Hematopoietic multipotent progenitor cell treated with erythropoietin and hydrocortisone succinate and interleukin-3 and kit ligand, for 17 days (in vitro differentiated cells): ENCODE measurements around the gene SPINT4.
"Not testable (repeated sequence)": the region's sequence is repeated elsewhere in the genome, so short reads cannot be mapped to it uniquely, and the experiment has no call there.

ENCODE experiments used
- DNase-seq: peaks from one replicate; pipeline ENCODE4 v3.0.0-alpha.2; 2015; ENCODE audit warnings: low spot score

The SPINT4 gene

DNA sequence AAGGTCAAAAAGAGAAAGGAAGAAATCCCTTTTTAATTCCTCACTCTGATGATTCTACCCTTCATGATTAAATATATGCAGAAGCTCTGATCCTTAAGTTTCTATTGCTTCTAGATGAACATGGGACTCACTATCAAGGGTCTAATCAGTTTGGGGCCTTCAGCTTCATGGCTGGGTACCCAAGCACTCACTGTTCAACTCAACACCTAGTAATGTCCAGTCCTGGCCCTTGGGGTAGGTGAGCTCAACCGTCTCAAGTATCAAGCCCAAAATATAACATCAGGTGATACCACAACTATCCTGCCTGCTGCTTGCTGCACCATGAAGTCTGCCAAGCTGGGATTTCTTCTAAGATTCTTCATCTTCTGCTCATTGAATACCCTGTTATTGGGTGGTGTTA is at the start of gene SPINT4:
TSS of gene SPINT4 (plus strand) at position 301 of the 400 bp plus-strand sequence. CDS start at position 322, 21 bp downstream.
- DNase-seq = no peak

DNA sequence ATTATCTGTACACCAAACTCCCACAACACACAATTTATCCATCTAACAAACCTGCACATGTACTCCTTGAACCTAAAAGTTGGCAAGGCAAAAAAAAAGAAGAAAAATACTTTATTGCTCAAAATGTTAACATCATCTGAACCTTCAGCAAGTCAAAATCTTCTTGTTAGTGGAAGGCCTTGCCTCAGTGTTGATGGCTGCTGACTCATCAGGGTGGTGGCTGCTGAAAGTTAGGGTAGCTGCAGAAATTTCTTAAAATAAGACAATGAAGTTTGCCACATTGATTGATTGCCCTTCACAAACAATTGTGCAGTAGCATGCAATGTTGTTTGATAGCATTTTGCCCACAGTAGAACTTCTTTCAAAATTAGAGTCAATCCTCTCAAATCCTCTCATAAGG is 49.4 kb upstream of the SPINT4 start:
- no peak for DNase-seq

DNA sequence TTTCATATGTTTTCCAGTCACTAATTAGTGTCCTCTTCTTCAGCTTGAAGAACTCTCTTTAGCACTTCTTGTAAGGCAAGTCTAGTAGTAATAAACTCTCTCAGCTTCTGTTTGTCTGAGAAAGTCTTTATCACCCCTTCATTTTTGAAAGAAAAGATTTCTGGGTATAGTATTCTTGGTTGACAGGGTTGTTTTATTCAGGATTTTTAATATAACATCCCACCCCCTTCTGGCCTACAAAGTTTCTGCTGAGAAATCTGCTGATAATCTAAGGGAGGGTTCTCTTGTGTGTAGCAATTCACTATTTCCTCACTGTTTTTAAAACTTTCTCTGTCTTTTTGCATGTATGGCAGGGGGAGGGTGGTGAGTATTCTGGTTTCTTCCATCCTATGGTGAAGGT is 42.5 kb upstream of the SPINT4 start:
- no peak for DNase-seq

DNA sequence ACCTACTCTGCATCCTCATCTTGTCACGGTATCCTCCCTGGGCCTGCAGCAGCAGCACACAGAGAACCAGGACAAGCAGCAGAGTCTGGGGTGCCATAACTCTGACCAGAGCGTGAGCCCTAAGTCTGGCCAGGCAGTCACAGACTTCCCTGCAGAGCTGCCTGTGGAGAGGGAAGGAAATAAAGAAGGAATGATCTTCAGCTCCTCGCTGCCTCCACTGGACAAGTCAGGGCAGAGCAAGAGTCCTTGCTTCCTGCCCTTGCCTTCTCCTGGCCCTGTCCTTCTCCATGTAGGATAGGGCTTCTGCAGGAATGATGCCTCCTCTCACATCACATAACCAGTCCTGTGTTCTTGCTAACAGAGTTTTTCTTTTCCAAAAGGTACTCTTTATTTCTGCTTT is 36.3 kb upstream of the SPINT4 start:
- DNase-seq = no peak

DNA sequence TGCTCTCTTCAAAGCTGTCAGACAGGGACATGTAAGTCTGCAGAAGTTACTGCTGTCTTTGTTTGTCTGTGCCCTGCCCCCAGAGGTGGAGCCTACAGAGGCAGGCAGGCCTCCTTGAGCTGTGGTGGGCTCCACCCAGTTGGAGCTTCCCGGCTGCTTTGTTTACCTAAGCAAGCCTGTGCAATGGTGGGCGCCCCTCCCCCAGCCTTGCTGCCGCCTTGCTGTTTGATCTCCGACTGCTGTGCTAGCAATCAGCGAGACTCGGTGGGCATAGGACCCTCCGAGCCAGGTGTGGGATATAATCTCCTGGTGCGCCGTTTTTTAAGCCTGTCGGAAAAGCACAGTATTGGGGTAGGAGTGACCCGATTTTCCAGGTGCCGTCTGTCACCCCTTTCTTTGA is 28.8 kb upstream of the SPINT4 start:
- not testable (repeated sequence) for DNase-seq

DNA sequence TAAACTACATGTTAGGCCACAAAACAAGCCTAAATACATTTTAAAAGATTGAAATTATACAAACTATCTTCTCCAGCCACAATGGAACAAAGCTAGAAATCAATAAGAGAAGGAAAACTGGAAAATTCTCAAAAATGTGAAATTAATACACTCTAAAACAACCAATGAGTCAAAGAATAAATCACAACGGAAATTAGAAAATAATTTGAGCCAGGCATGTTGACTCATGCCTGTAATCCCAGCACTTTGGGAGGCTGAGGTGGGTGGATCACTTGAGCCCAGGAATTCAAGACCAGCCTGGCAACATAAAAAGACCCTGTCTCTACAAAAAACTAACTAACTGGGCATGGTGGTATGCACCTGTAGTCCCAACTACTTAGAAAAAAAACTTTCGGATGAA is 26.7 kb upstream of the SPINT4 start:
- DNase-seq = no peak

DNA sequence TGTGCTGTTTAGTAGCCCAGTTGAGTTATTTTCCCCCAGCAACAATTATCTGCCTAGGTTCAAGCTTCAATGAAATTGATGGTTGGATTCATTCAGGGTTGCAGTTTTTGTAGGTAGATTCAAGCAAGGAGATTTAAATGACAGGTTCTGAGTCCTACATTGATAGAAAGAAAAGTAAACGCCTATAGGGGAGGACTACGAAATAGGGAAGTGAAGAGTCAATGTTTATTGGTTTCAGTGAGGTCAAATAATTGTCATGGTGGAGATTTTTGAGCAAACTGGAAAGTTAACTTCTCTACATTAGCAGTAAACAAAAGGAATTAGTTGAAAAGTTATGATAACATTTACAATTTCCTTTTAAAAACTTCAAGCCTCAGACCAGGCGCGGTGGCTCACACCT is 21.0 kb upstream of the SPINT4 start:
- DNase-seq = no peak

DNA sequence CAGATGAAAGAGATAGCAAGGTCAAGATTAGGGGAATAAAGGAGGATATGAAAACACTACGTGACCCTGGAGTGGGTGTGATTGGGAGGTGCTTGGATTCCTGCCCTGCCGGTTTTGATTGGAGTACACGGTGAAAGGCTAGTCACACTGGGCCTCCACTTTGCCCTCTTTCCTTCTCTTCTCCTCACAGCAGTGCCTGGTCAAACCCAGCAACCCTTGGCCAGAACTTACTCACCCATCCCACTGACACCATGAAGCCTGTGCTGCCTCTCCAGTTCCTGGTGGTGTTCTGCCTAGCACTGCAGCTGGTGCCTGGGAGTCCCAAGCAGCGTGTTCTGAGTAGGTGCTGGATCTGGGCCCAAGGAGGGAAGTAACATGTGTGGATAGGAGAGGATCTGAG is 20.3 kb upstream of the SPINT4 start, which contains the start of gene WFDC13:
TSS of gene WFDC13 (plus strand) at position 166 of the 400 bp plus-strand sequence. CDS start at position 252, 86 bp downstream.
- DNase-seq = no peak

DNA sequence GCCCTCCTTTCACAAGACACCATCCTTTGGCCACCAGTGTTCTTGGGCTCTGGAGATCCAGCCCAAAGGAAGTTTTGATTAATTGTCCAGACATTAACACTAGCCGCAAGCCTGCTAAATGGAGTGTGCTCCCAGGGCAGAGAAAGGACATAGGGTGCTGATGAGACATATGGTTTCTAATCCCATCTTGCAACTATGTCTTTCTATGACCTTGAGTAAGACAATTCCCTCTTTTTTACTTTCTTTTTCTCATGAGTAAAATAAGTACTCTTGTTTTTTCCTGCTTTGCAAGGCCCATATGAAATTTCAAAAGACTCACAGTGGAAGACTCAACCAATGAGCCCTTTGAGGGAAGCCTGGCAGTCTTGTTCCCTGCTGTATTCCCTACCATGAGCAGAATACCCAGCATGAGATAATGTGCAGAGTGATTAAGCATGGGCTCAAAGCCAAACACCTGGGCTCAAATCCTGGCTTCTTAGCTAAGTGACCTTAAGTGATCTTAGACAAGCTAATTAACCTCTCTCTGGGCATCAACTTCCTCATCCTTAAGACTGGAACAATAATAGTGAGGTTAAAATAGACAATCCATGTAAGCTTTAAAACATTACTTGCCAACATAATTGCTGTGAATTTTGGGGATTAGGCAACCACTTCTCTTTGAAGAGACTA is 17.0 kb upstream of the SPINT4 start, which contains the start of gene WFDC10B:
TSS of gene WFDC10B (minus strand) at position 51 of the 669 bp plus-strand sequence. CDS start 19,027 bp downstream, outside the sequence.
- no peak for DNase-seq

DNA sequence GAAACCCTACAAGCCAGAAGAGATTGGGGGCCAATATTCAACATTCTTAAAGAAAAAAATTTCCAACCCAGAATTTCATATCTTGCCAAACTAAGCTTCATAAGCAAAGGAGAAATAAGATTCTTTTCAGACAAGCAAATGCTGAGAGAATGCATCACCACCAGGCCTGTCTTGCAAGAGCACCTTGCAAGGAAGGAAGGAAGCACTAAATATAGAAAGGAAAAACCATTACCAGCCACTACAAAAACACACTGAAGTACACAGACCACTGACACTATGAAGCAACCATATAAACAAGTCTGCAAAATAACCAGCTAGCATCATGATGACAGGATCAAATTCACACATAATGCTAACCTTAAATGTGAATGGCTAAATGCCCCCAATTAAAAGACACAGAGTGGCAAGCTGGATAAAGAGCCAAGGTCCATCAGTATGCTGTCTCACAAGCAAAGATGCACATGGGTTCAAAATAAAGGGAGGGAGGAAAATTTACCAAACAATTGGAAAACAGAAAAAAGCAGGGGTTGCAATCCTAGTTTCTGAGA is 5.9 kb upstream of the SPINT4 start:
- not testable (repeated sequence) for DNase-seq

DNA sequence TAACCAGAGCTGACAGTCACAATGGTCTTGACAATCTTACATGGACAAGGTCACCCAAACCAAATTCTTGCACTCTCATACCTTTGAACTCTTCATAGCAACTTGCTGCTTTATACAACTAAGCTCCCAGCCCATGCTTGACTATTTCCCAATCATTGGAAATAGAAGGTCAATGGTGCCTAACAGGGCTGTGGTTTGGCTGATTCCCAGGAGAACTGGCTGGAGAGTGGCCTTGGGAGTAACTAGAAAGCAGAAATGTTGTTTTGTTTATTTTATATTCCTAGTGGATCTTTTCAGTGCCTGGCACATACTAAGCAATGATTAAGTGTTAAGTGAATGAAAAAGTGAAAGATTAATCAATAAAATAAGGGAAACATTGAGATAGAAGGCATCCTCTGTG is 3.0 kb downstream of the SPINT4 start:
- DNase-seq = no peak

DNA sequence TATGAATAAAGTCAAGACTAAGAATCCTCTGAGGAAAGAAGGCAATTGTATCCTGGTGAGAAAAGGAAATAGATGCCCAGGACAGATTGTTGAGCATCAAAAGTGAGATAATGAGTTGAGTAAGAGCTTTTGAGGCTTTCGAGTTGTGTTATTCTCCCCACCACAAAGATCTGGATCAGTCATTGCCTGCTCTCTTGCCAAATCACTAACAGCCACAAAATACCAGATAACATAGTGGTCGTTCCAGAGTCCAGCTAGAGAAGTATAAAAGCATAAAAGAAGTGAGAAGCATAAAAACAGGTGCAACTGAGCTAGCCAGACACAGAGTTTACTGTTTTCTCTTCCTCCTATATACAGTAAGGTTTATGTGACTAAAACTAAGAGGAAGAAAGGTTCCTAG is 4.9 kb downstream of the SPINT4 start:
- no peak for DNase-seq

DNA sequence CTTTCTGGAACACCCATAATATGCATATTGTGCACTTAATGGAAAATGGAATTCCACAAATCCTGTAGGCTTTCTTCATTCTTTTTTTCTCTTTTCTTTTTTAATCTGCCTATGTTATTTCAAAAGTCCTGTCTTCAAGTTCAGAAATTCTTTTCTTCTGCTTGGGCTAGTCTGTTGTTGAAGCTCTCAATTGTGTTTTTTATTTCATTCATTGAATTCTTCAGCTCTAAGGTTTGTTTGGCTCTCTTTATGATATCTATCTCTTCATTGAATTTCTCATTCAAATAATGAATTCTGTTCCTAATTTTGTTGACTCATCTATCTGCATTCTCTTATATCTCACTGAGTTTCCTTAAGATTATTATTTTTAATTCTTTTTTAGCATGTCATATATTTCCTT is 10.1 kb downstream of the SPINT4 start:
- no peak for DNase-seq

DNA sequence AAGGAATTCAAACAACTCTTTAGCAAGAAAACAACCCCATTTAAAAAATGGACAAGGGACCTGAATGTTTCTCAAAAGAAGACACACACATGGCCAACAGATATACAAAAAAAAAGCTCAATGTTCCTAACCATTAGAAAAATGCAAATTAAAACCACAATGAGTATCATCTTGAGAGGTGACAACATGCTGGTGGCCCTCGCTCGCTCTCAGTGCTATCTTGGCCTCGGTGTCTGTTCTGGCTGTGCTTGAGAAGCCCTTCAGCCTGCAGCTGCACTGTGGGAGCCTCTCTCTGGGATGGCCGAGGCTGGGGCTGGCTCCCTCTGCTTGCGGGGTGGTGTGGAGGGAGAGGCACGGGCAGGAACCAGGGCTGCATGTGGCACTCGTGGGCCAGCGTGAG is 13.4 kb downstream of the SPINT4 start:
- no peak for DNase-seq

DNA sequence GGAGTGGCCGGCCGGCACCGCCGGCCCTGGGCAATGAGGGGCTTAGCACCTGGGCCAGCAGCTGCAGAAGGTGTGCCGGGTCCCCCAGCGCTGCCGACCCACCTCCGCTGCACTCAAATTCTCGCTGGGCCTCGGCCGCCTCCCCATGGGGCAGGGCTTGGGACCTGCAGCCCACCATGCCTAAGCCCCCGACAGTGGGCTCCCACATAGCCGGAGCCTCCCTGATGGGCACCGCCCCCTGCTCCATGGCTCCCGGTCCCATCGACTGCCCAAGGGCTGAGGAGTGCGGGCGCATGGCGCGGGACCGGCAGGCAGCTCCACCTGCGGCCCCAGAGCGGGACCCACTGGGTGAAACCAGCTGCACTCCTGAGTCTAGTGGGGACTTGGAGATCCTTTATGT is 13.8 kb downstream of the SPINT4 start:
- DNase-seq = no peak

DNA sequence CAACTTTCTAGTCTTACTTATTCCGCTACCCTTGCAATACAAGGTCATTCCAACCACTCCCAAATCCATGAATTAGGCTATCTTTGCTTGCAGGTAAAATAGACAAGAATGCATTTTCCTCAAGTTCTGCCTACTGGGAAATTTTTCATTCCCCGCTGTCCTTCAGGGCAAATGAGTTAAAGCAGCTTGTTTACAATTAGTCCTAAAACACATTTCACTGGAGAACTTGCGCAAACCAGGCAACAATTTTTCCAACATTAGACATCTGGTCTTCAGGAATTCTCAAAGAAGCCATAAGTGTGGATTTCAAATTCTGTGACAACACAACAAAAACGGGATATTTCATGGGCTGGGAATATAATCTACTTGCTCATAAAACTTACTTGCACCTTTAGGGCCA is 20.4 kb downstream of the SPINT4 start:
- DNase-seq = no peak

DNA sequence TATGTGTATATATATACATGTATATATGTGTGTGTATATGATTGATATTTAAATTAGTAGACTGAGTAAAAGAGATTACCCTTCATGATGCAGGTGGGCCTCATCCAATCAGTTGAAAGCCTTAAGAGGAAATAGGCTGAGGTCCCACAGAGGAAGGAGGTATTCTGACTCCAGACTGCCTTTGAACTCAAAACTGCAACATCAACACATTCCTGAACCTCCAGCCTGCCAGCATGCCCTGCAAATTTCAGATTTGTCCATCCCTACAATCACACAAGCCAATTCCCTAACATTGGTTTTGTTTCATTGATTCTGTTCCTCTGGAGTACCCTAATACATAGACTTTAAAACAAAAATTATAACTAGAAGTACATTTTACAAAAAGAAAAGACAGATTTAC is 22.9 kb downstream of the SPINT4 start:
- DNase-seq = no peak

DNA sequence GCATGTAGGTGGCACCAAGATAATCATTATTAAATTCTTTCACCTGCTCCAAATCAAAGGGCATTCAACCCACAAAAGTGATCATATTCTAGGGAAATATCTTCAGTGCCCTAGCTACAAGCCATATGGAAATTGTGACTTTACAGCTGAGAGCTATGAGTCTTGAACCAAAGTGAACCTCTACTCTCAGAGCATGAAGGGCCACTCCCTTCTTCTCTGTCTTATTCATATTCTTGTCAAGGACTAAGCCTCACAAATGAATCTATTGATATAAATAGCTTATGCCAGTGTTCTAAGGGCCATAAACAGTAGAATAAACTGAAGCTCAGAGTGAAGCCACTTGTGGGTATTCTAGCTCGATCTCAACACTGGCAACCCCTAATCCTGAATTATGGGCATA is 29.6 kb downstream of the SPINT4 start:
- DNase-seq = no peak

DNA sequence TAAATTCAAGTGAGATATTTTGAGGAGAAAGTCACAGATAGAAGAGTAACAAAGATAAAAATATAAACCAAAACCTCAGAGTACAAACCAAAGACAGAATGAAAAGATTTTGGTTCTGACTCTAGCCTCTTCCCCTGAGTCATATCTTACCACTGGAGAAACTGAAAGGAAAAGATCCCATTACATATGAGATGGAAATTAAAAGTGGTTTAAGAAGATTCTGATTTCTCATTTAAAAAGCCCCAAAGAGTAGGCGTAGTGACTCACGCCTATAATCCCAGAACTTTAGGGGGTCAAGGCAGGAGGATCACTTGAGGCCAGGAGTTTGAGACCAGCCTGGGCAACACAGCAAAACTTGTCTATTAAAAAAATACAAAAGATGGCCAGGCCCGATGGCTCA is 30.6 kb downstream of the SPINT4 start:
- DNase-seq = no peak

DNA sequence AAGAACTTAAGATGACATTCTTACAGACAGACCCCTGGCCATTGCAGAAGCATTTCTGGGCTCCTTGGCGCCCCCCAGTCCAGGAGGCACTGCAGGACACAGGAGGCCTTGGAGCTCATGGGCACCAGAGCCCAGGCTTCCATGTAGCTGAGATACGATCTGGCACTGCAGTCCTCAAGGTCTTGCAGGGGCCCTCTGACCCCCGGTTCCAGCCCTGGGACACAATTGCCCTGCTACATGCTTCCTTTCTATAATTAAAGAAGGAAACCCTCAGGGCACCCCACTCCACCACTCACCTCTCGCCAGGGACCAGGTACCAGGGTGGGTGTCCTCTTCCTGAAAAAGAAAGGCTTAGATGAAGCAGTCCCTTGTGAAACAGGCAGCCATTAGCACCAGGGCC is 35.9 kb downstream of the SPINT4 start:
- no peak for DNase-seq

DNA sequence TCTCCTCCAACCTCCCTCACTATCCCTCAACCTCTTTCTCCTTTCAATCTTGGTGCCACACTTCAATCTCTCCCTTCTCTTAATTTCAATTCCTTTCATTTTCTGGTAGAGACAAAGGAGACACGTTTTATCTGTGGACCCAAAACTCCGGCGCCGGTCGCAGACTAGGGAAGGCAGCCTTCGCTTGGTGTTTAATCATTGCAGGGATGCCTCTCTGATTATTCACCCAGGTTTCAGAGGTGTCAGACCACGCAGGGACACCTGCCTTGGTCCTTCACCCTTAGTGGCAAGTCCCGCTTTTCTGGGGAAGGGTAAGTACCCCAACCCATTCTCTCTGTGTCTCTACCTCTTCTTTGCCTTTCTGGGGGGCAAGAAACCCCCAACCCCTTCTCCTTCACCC is 37.8 kb downstream of the SPINT4 start:
- DNase-seq = not testable (repeated sequence)

DNA sequence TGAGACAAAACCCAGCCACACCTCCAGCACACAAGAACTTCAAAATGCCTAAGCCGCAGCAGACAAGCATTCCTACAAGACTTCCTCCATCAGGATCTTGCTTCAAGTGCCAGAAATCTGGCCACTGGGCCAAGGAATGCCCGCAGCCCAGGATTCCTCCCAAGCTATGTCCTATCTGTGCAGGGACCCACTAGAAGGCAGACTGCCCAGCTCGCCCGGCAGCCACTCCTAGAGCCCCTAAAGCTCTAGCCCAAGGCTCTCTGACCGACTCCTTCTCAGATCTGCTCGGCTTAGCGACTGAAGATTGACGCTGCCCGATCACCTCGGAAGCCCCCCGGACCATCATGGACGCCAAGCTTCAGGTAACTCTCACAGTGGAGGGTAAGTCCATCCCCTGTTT is 39.8 kb downstream of the SPINT4 start:
- DNase-seq = not testable (repeated sequence)

DNA sequence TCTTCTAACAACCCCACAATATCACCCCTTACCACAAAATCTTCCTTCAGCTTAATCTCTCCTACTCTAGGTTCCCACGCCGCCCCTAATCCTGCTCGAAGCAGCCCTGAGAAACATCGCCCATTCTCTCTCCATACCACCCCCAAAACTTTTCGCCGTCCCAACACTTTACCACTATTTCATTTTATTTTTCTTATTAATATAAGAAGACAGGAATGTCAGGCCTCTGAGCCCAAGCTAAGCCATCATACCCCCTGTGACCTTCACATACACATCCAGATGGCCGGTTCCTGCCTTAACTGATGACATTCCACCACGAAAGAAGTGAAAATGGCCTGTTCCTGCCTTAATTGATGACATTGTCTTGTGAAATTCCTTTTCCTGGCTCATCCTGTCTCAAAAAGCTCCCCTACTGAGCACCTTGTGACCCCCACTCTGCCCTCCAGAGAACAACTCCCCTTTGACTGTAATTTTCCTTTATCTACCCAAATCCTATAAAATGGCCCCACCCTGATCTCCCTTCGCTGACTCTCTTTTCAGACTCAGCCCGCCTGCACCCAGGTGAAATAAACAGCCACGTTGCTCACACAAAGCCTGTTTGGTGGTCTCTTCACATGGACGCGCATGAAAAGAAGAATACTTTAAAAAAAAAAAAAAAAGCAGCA is 42.6 kb downstream of the SPINT4 start:
- DNase-seq = not testable (repeated sequence)
